ENCODE measurements around the gene BCL2L1.
A peak's percentile ranks its signal among the peaks of the same experiment; 100 is the strongest.
"Not testable (repeated sequence)": the region's sequence is repeated elsewhere in the genome, so short reads cannot be mapped to it uniquely, and the experiment has no call there.

The BCL2L1 gene

DNA sequence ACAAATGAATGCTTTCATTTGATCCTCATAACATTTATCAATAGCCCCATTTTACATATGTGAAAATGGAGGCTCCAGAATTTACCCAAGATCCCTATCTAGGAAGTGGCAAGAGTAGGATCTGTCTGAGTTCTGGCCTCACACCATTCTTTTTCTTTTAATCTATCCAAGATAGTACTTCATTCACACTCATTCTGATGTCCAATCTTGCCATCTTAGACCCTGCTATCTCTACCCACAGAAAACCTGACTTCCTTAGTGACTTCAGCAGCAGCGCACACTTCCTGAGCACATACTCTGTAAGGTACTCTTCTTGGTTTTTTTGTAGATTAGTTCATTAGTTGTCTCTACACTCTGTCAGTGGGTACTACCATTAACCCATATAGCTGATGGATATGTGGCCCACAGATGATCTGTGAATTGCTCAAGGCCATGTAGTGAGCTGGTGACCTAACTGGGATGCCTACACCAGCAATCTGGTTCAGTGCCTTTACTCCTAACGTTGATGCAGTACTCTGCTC, 48.7 kb downstream of the BCL2L1 start:
- DNase-seq = peak in 1 of 2 donors; percentile 36

GRCh38 chr20:31673435-31673834, 49.2 kb downstream of the BCL2L1 start:
- no peak for DNase-seq

DNA sequence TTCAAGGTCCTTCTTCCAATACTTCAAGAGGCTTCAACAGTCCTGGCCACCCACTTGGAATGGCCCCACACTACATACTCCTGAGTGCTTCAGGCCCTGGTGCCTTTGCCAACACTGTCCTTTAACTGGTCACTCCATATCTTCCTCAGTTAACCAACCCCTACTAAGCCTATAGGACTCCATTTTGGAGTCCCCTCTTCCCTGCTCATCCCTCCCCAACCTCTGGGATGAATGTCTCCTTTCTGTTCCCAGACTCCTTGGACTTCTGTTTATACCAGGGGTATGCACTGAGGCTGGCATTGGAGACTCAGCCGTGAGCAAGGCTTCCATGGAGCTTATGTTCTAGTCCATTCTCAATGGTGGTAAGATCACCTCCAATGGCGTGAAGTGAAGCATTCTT, 51.3 kb downstream of the BCL2L1 start:
- DNase-seq = no peak

- no peak for DNase-seq
These were observed 52.1 kb downstream of the BCL2L1 start for GRCh38 chr20:31670371-31671228.

GRCh38 chr20:31669876-31670275, 52.8 kb downstream of the BCL2L1 start:
- DNase-seq = no peak

DNA sequence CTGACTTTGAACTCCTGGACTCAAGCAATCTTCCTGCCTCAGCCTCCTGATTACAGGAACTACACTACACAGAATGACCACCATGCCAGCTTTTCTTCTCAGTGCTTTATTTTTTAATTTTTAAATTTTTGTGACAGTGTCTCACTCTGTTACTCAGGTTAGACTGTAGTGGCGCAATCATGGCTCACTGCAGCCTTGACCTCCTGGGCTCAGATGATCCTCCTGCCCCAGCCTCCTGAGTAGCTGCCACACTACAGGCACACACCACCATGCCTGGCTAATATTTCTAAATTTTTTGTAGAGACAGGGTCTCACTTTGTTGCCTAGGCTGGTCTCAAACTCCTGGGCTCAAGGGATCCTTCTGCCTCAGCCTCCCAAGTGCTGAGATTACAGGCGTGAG, 53.7 kb downstream of the BCL2L1 start:
- not testable (repeated sequence) for DNase-seq

- peak; percentile 28 to 30 for DNase-seq
These were observed 55.1 kb downstream of the BCL2L1 start for GRCh38 chr20:31667315-31668285.

GRCh38 chr20:31666258-31667042, 56.2 kb downstream of the BCL2L1 start:
- DNase-seq = peak; percentile 48 to 51

DNA sequence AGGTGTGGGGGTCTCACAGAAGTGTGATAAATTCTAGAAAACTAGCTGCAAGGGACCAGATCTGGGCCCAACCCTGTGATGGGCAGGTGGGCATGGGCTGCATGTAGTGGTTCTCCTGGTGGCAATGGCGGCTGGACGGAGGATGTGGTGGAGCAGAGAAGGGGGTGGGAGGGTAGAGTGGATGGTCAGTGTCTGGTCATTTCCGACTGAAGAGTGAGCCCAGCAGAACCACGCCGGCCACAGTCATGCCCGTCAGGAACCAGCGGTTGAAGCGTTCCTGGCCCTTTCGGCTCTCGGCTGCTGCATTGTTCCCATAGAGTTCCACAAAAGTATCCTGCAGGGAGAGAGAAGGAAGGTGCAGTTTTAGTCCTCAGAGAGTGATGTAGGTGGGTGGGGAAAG, 56.9 kb downstream of the BCL2L1 start:
- no peak for DNase-seq

DNA sequence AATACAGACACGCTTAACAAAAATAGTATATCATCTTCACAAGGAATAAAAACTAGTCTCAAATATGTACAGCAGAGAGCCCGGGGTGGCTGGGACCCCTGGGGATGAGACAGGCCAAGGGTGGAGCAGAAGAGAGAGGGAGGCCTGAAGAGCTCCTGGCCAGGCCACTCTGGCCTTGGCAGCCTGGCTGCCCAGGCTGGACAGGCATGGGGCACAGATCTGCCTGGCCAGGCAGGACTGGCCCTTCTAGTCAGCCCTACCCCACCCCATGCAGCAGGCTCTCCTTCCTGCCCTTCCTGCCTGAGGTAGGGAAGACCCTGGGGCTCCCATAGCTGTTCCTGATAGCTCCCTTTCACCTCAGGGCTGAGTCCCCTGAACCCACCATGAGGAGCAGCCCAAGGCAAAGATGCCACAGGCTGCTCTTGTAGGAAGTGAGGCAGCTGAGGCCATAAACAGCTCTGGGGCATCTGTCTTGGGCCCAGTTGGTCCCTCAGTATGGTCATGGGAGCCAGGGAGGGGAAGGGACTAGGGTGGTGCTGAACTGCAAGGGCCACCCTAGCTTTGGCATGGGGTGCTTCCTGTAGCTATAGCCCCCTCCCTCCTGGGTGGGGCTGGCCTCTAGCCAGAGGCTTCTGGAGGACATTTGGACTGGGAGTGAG, 57.8 kb downstream of the BCL2L1 start:
- no peak for DNase-seq

- no peak for DNase-seq
These were observed 58.6 kb downstream of the BCL2L1 start for GRCh38 chr20:31663838-31664695.

- no peak for DNase-seq
These were observed 59.2 kb downstream of the BCL2L1 start for GRCh38 chr20:31663524-31663837.

GRCh38 chr20:31662372-31662854, 60.3 kb downstream of the BCL2L1 start:
- DNase-seq = no peak

GRCh38 chr20:31661625-31662371, 60.9 kb downstream of the BCL2L1 start:
- peak; percentile 72 to 79 for DNase-seq

GRCh38 chr20:31654534-31654933, 68.1 kb downstream of the BCL2L1 start:
- DNase-seq = no peak

DNA sequence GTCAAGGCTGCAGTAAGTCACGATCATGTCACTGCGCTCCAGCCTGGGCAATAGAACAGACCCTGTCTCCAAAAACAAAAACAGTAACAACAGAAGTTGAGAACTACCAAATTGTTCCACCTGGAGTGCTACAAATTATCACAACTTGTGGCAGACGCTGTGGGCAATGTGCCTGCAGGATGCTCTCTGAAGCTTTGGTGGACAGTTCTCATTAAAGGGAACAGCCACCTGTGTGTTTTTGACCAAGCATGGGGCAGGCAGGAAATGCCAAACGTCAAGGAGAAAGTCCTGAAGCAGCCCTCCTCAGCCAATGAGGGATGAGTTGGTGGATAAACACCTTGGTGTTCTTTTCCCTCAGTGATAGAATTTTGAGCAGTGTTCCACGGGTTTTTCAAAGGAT, 69.1 kb downstream of the BCL2L1 start:
- no peak for DNase-seq

- DNase-seq = no peak
These were observed 69.7 kb downstream of the BCL2L1 start for GRCh38 chr20:31652917-31653396.

- not testable (repeated sequence) for DNase-seq
These were observed 74.6 kb downstream of the BCL2L1 start for GRCh38 chr20:31648104-31648503.

DNA sequence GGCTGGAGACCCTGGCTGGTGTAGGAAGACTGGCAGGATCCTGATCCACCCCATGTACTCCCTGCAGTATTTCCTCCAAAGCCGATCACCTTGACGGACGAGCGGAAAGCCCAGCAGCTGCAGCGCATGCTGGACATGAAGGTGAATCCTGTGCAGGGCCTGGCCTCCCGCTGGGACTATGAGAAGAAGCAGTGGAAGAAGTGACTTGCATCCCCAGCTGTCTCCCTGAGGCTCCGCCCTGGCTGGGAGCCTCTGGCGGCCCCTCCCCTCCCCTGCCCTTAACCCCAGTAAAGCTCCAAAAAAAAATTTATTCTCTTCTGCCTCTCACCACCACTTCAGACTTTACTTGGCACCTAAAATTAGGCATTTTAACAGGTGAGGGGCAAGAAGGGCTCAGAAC, 78.0 kb downstream of the BCL2L1 start:
- DNase-seq = no peak

DNA sequence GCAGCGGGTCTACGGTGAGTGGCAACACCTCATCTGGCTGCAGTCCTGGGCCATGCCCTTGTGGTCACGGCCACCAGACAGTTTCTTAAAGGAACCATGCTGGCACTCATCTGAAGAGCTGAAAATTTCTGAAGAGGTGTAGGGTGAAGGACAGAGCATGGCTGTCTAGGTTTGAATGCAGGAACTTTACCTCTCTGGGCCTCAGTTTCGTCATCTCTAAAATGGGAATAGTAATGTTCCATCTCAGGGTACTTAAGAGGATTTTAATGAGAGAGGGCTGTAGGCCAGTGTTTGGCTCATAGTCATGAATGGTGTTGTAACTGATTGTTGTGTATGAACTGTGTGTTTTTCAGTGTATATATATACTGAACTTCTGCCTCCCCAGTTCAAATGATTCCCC, 79.1 kb downstream of the BCL2L1 start:
- DNase-seq = no peak
